ENCODE data around the gene GSTO2. TPM values are rescaled to one million over a fixed set of nuclear protein-coding genes. Genes with fewer than 3 reads are reported as not detected.

Gene GSTO2
- total RNA-seq, 1 experiment from 2014 or later = 1.1 TPM

DNA sequence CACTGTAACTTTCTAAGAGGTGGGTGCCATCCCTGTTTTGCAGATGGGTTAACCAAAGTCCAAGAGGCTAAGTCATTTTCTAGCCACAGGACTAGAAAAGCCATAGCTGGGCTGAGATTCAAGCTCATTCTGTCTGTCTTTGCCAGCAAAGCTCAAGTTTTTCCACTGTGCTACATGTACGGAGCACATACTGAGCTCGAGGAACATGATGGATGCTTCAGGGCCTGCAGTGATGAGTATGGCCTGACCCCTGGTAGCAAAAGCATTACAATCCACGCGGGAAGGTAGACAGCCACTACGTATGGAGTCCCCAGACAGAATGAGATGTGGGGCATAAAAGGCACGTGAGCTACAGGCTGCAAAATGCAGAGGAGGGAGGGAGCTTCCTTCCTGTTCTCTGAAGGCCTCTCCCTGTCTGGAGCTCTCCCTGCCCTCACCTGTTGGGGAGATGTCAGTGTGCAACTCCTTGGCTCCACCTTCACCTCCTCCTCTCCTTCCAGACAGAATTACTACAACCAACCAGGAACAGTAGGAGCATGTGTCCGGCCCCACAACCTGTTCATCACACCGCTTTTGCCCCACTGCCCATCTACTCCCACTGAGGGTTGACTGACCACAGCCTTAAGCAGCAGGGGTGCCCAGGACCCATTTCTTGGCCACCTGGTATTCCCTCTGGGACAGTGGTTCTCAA is 52.9 kb downstream of the GSTO2 start:
- no peaks in the 10 kb centered on the region for H3K4me1 ChIP-seq
- no peaks in the 10 kb centered on the region for H3K4me1 Mint-ChIP-seq (ENCODE audit: low read depth, unreplicated experiment)
- ChIA-PET POLR2A (interaction anchor here (0.7 kb wide), 1 partner anchor 92 kb away, joined by 6 read pairs; no protein-coding TSS in a partner anchor), CTCF (interaction anchor here (0.7 to 1.0 kb wide), 3 partner anchors 16 to 419 kb away, joined by 3 to 4 read pairs (median 3); no protein-coding TSS in a partner anchor)
- no TSS peak for BruUV-seq (replicated peaks)
- intact Hi-C loops (cut with micrococcal nuclease; ENCODE audit: unreplicated experiment) = no loop called here
- H3K27me3 ChIP-seq (replicated peaks; ENCODE audit: control insufficient read depth, insufficient read depth, low read length) = no peaks in the 10 kb centered on the region
- H3K4me3 ChIP-seq (ENCODE audit: low read depth, low read length) = no peak overlapping the region
- no peak for DNase-seq
- H3K9me3 ChIP-seq = no peaks in the 10 kb centered on the region
- H3K36me3 ChIP-seq (ENCODE audit: control insufficient read depth, insufficient read depth, low read length) = no peaks in the 10 kb centered on the region
- no peaks in the 10 kb centered on the region for H3K27me3 Mint-ChIP-seq (ENCODE audit: insufficient read depth, unreplicated experiment)
- no peak overlapping the region for H3K27ac Mint-ChIP-seq (ENCODE audit: unreplicated experiment)
- H3K4me3 Mint-ChIP-seq (ENCODE audit: unreplicated experiment) = no peak overlapping the region
- H3K9me3 Mint-ChIP-seq (ENCODE audit: unreplicated experiment) = no peaks in the 10 kb centered on the region
- TF ChIP-seq, protein P1, sequence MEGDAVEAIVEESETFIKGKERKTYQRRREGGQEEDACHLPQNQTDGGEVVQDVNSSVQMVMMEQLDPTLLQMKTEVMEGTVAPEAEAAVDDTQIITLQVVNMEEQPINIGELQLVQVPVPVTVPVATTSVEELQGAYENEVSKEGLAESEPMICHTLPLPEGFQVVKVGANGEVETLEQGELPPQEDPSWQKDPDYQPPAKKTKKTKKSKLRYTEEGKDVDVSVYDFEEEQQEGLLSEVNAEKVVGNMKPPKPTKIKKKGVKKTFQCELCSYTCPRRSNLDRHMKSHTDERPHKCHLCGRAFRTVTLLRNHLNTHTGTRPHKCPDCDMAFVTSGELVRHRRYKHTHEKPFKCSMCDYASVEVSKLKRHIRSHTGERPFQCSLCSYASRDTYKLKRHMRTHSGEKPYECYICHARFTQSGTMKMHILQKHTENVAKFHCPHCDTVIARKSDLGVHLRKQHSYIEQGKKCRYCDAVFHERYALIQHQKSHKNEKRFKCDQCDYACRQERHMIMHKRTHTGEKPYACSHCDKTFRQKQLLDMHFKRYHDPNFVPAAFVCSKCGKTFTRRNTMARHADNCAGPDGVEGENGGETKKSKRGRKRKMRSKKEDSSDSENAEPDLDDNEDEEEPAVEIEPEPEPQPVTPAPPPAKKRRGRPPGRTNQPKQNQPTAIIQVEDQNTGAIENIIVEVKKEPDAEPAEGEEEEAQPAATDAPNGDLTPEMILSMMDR (IDR thresholded peaks at IDR 0.05; ENCODE audit: insufficient read depth in 1 of 2, low read depth in 1 of 2, low read length in 1 of 2, severe bottlenecking in 1 of 2, unreplicated experiment in 1 of 2) = no peak
- H3K36me3 Mint-ChIP-seq (ENCODE audit: insufficient read depth, unreplicated experiment) = no peaks in the 10 kb centered on the region

- TF ChIP-seq, protein P1 (IDR thresholded peaks at IDR 0.05; ENCODE audit: insufficient read depth in 1 of 2, low read depth in 1 of 2, low read length in 1 of 2, severe bottlenecking in 1 of 2, unreplicated experiment in 1 of 2) = no peak
- Mint-ChIP-seq H3K27me3 (ENCODE audit: insufficient read depth, unreplicated experiment) (no peaks in the 10 kb centered on the region), H3K36me3 (ENCODE audit: insufficient read depth, unreplicated experiment) (no peaks in the 10 kb centered on the region), H3K4me1 (ENCODE audit: low read depth, unreplicated experiment) (no peaks in the 10 kb centered on the region), H3K9me3 (ENCODE audit: unreplicated experiment) (no peaks in the 10 kb centered on the region), H3K27ac (ENCODE audit: unreplicated experiment) (no peak overlapping the region), H3K4me3 (ENCODE audit: unreplicated experiment) (no peak overlapping the region)
- Histone ChIP-seq H3K27me3 (replicated peaks; ENCODE audit: control insufficient read depth, insufficient read depth, low read length) (no peaks in the 10 kb centered on the region), H3K9me3 (no peaks in the 10 kb centered on the region), H3K4me1 (no peaks in the 10 kb centered on the region), H3K36me3 (ENCODE audit: control insufficient read depth, insufficient read depth, low read length) (no peaks in the 10 kb centered on the region), H3K4me3 (ENCODE audit: low read depth, low read length) (no peak overlapping the region)
- intact Hi-C loops (cut with micrococcal nuclease; ENCODE audit: unreplicated experiment) = no loop called here
- no peak for DNase-seq
- ChIA-PET CTCF (no interaction called here), POLR2A (no interaction called here)
- no TSS peak for BruUV-seq (replicated peaks)
These were observed 53.4 kb downstream of the GSTO2 start for GRCh38 chr10:104322416-104322782.

- Histone ChIP-seq H3K4me3 (ENCODE audit: low read depth, low read length) (no peak overlapping the region), H3K4me1 (no peaks in the 10 kb centered on the region), H3K36me3 (ENCODE audit: control insufficient read depth, insufficient read depth, low read length) (no peaks in the 10 kb centered on the region), H3K9me3 (no peaks in the 10 kb centered on the region), H3K27me3 (replicated peaks; ENCODE audit: control insufficient read depth, insufficient read depth, low read length) (no peaks in the 10 kb centered on the region)
- Mint-ChIP-seq H3K9me3 (ENCODE audit: unreplicated experiment) (no peaks in the 10 kb centered on the region), H3K36me3 (ENCODE audit: insufficient read depth, unreplicated experiment) (no peaks in the 10 kb centered on the region), H3K4me3 (ENCODE audit: unreplicated experiment) (no peak overlapping the region), H3K4me1 (ENCODE audit: low read depth, unreplicated experiment) (no peaks in the 10 kb centered on the region), H3K27ac (ENCODE audit: unreplicated experiment) (no peak overlapping the region), H3K27me3 (ENCODE audit: insufficient read depth, unreplicated experiment) (no peaks in the 10 kb centered on the region)
- TF ChIP-seq, protein P1 (IDR thresholded peaks at IDR 0.05; ENCODE audit: insufficient read depth in 1 of 2, low read depth in 1 of 2, low read length in 1 of 2, severe bottlenecking in 1 of 2, unreplicated experiment in 1 of 2) = no peak
- DNase-seq = no peak
- POLR2A ChIA-PET = no interaction called here
- intact Hi-C loops (cut with micrococcal nuclease; ENCODE audit: unreplicated experiment) = no loop called here
- no TSS peak for BruUV-seq (replicated peaks)
- CTCF ChIA-PET = no interaction called here
These were observed 54.1 kb downstream of the GSTO2 start for GRCh38 chr10:104323085-104323484.
